Subcutaneous abdominal adipose tissue (tissue), 5 donors: Measurements from ENCODE around the gene PROX2.

Source experiments
- H3K27ac ChIP-seq: one replicate; pipeline ENCODE4 v1.7.0; 2013; ENCODE audit warnings: low read depth, mild to moderate bottlenecking, inconsistent platforms, low read length, moderate library complexity
- H3K27me3 ChIP-seq, 5 donors: one replicate each; pipeline ENCODE4 v1.7.0; 2013; ENCODE audit warnings: low read length in 5 of 5, inconsistent platforms in 1 of 5; ENCODE audit not compliant: control insufficient read depth in 5 of 5, insufficient read depth in 4 of 5
- H3K36me3 ChIP-seq, 5 donors: one replicate each; pipeline ENCODE4 v1.7.0; 2013; ENCODE audit warnings: low read length in 5 of 5; ENCODE audit not compliant: control insufficient read depth in 5 of 5, insufficient read depth in 5 of 5
- H3K4me1 ChIP-seq, 5 donors: one replicate each; pipeline ENCODE4 v1.7.0; 2013; ENCODE audit warnings: low read length in 5 of 5, mild to moderate bottlenecking in 3 of 5, moderate library complexity in 1 of 5; ENCODE audit not compliant: control insufficient read depth in 5 of 5, insufficient read depth in 5 of 5
- H3K4me3 ChIP-seq, 5 donors: one replicate each; pipeline ENCODE4 v1.7.0; 2013; ENCODE audit warnings: low read length in 5 of 5, low read depth in 1 of 5
- H3K9ac ChIP-seq, 5 donors: one replicate each; pipeline ENCODE4 v1.7.0; 2013; ENCODE audit warnings: low read length in 5 of 5, mild to moderate bottlenecking in 4 of 5, moderate library complexity in 3 of 5
- H3K9me3 ChIP-seq, 5 donors: one replicate each; pipeline ENCODE4 v1.7.0; 2013; ENCODE audit warnings: low read length in 5 of 5; ENCODE audit not compliant: control insufficient read depth in 5 of 5
- donor health status: healthy.
- donor health status: healthy.
- donor health status: healthy.
- donor health status: healthy.
- donor health status: healthy.

The PROX2 gene

GRCh38 chr14:74852922-74853530, 22.9 kb downstream of the PROX2 start:
- Histone ChIP-seq H3K9ac (peak overlapping the region in 3 of 5 donors; percentile 6 to 67 (median 56)), H3K27me3 (no peaks in the 10 kb centered on the region), H3K4me1 (peaks cover 6 to 71% (median 53%) of the 10 kb centered on the region in 5 donors), H3K9me3 (no peaks in the 10 kb centered on the region), H3K4me3 (no peak overlapping the region), H3K27ac (peak overlapping the region; percentile 87), H3K36me3 (no peaks in the 10 kb centered on the region)

GRCh38 chr14:74848768-74849167, 27.2 kb downstream of the PROX2 start:
- H3K4me3 ChIP-seq: no peak overlapping the region
- H3K9ac ChIP-seq: peak overlapping the region in 1 of 5 donors; percentile 16
- H3K9me3 ChIP-seq: no peaks in the 10 kb centered on the region
- no peaks in the 10 kb centered on the region for H3K27me3 ChIP-seq
- H3K27ac ChIP-seq: peak overlapping the region; percentile 79
- H3K36me3 ChIP-seq: no peaks in the 10 kb centered on the region
- peaks cover 1 to 75% (median 53%) of the 10 kb centered on the region in 5 donors for H3K4me1 ChIP-seq

- peaks cover 5 to 67% (median 43%) of the 10 kb centered on the region in 5 donors for H3K4me1 ChIP-seq
- H3K9me3 ChIP-seq: no peaks in the 10 kb centered on the region
- peak overlapping the region; percentile 79 for H3K27ac ChIP-seq
- no peak overlapping the region for H3K4me3 ChIP-seq
- H3K36me3 ChIP-seq: no peaks in the 10 kb centered on the region
- H3K9ac ChIP-seq: no peak overlapping the region
- no peaks in the 10 kb centered on the region for H3K27me3 ChIP-seq
These were observed 28.8 kb downstream of the PROX2 start for GRCh38 chr14:74846968-74847665.

GRCh38 chr14:74846168-74846567, 29.8 kb downstream of the PROX2 start:
- Histone ChIP-seq H3K9me3 (no peaks in the 10 kb centered on the region), H3K27ac (peak overlapping the region; percentile 79), H3K4me3 (no peak overlapping the region), H3K9ac (peak overlapping the region in 2 of 5 donors; percentile 12 to 62), H3K4me1 (peaks cover 5 to 64% (median 43%) of the 10 kb centered on the region in 5 donors), H3K36me3 (no peaks in the 10 kb centered on the region), H3K27me3 (no peaks in the 10 kb centered on the region)

GRCh38 chr14:74843653-74844052, 32.3 kb downstream of the PROX2 start:
- Histone ChIP-seq H3K27me3 (no peaks in the 10 kb centered on the region), H3K27ac (peak overlapping the region; percentile 79), H3K36me3 (peaks cover 0 to 5% (median 5%) of the 10 kb centered on the region in 5 donors)

GRCh38 chr14:74841230-74842207, 34.4 kb downstream of the PROX2 start:
- Histone ChIP-seq H3K9ac (no peak overlapping the region), H3K36me3 (peaks cover 0 to 5% (median 5%) of the 10 kb centered on the region in 5 donors), H3K27ac (no peak overlapping the region), H3K4me1 (peaks cover 5 to 50% (median 35%) of the 10 kb centered on the region in 5 donors), H3K9me3 (no peaks in the 10 kb centered on the region), H3K27me3 (no peaks in the 10 kb centered on the region), H3K4me3 (no peak overlapping the region)

More at GRCh38 chr14:74843653-74844052, 32.3 kb downstream of the PROX2 start:
- Histone ChIP-seq H3K4me1 (peaks cover 5 to 51% (median 33%) of the 10 kb centered on the region in 5 donors), H3K9ac (peak overlapping the region in 1 of 5 donors; percentile 38), H3K4me3 (no peak overlapping the region), H3K9me3 (no peaks in the 10 kb centered on the region)

GRCh38 chr14:74840603-74841030, 35.3 kb downstream of the PROX2 start:
- Histone ChIP-seq H3K9me3 (no peaks in the 10 kb centered on the region), H3K4me1 (peaks cover 5 to 46% (median 28%) of the 10 kb centered on the region in 5 donors), H3K27ac (no peak overlapping the region), H3K36me3 (peaks cover 1 to 8% (median 5%) of the 10 kb centered on the region in 5 donors), H3K4me3 (no peak overlapping the region), H3K9ac (no peak overlapping the region), H3K27me3 (no peaks in the 10 kb centered on the region)

- Histone ChIP-seq H3K27me3 (no peaks in the 10 kb centered on the region), H3K27ac (peak overlapping the region; percentile 68), H3K36me3 (peaks cover 5 to 13% (median 9%) of the 10 kb centered on the region in 5 donors), H3K4me1 (peaks cover 0 to 23% (median 8%) of the 10 kb centered on the region in 5 donors), H3K9me3 (no peaks in the 10 kb centered on the region), H3K4me3 (peak overlapping the region in 2 of 5 donors; percentile 12 to 20), H3K9ac (peak overlapping the region in 3 of 5 donors; percentile 31 to 40 (median 40))
These were observed 37.8 kb downstream of the PROX2 start for GRCh38 chr14:74838166-74838565.

- H3K27me3 ChIP-seq: no peaks in the 10 kb centered on the region
- peak overlapping the region; percentile 68 for H3K27ac ChIP-seq
These were observed 39.5 kb downstream of the PROX2 start for GRCh38 chr14:74836251-74836960.

More at GRCh38 chr14:74836251-74836960, 39.5 kb downstream of the PROX2 start:
- Histone ChIP-seq H3K9me3 (no peaks in the 10 kb centered on the region), H3K36me3 (peaks cover 5 to 16% (median 11%) of the 10 kb centered on the region in 5 donors), H3K4me3 (no peak overlapping the region), H3K4me1 (peaks cover 0 to 23% (median 5%) of the 10 kb centered on the region in 5 donors), H3K9ac (peak overlapping the region in 1 of 5 donors; percentile 24)
